Measurements from ENCODE around the gene SKA2.

The SKA2 gene

GRCh38 chr17:59131131-59131530 lies 23.9 kb downstream of the SKA2 start:
- no peak overlapping the region for H3K27ac ChIP-seq
- no peak for DNase-seq
- H3K36me3 ChIP-seq (replicated peaks), result peaks cover 3% of the 10 kb centered on the region
- in situ Hi-C loops (cut with HindIII; ENCODE audit: low pct_ligation_motif_present, low sequenced_read_pairs), result no loop called here
- H3K4me3 ChIP-seq (ENCODE audit: low read depth, low read length), result no peak overlapping the region
- TF ChIP-seq CTCF (IDR thresholded peaks at IDR 0.05; ENCODE audit: low read depth, low read length, missing control alignments), result no peak
- no peaks in the 10 kb centered on the region for H3K27me3 ChIP-seq (replicated peaks)

GRCh38 chr17:59129814-59130213 lies 25.2 kb downstream of the SKA2 start:
- no peak overlapping the region for H3K27ac ChIP-seq
- TF ChIP-seq CTCF (IDR thresholded peaks at IDR 0.05; ENCODE audit: low read depth, low read length, missing control alignments), result no peak
- peaks cover 3% of the 10 kb centered on the region for H3K36me3 ChIP-seq (replicated peaks)
- no peak overlapping the region for H3K4me3 ChIP-seq (ENCODE audit: low read depth, low read length)
- no peaks in the 10 kb centered on the region for H3K27me3 ChIP-seq (replicated peaks)
- no peak for DNase-seq
- in situ Hi-C loops (cut with HindIII; ENCODE audit: low pct_ligation_motif_present, low sequenced_read_pairs), result no loop called here

GRCh38 chr17:59126809-59127417 lies 28.1 kb downstream of the SKA2 start:
- DNase-seq, result no peak
- no peaks in the 10 kb centered on the region for H3K27me3 ChIP-seq (replicated peaks)
- H3K36me3 ChIP-seq (replicated peaks), result peaks cover 3% of the 10 kb centered on the region
- H3K27ac ChIP-seq, result no peak overlapping the region
- TF ChIP-seq CTCF (IDR thresholded peaks at IDR 0.05; ENCODE audit: low read depth, low read length, missing control alignments), result no peak
- in situ Hi-C loops (cut with HindIII; ENCODE audit: low pct_ligation_motif_present, low sequenced_read_pairs), result no loop called here
- no peak overlapping the region for H3K4me3 ChIP-seq (ENCODE audit: low read depth, low read length)

GRCh38 chr17:59124665-59125064 lies 30.3 kb downstream of the SKA2 start:
- DNase-seq, result no peak
- Histone ChIP-seq H3K36me3 (replicated peaks) (peaks cover 3% of the 10 kb centered on the region), H3K27me3 (replicated peaks) (no peaks in the 10 kb centered on the region), H3K27ac (no peak overlapping the region), H3K4me3 (ENCODE audit: low read depth, low read length) (no peak overlapping the region)
- no peak for TF ChIP-seq CTCF (IDR thresholded peaks at IDR 0.05; ENCODE audit: low read depth, low read length, missing control alignments)
- in situ Hi-C loops (cut with HindIII; ENCODE audit: low pct_ligation_motif_present, low sequenced_read_pairs), result no loop called here

GRCh38 chr17:59121901-59122480 lies 33.0 kb downstream of the SKA2 start:
- no peak for TF ChIP-seq CTCF (IDR thresholded peaks at IDR 0.05; ENCODE audit: low read depth, low read length, missing control alignments)
- in situ Hi-C loops (cut with HindIII; ENCODE audit: low pct_ligation_motif_present, low sequenced_read_pairs), result no loop called here
- H3K27ac ChIP-seq, result no peak overlapping the region
- H3K36me3 ChIP-seq (replicated peaks), result peaks cover 5% of the 10 kb centered on the region
- no peak for DNase-seq
- H3K27me3 ChIP-seq (replicated peaks), result no peaks in the 10 kb centered on the region
- H3K4me3 ChIP-seq (ENCODE audit: low read depth, low read length), result no peak overlapping the region

GRCh38 chr17:59115474-59115873 lies 39.5 kb downstream of the SKA2 start:
- TF ChIP-seq CTCF (IDR thresholded peaks at IDR 0.05; ENCODE audit: low read depth, low read length, missing control alignments), result no peak
- in situ Hi-C loops (cut with HindIII; ENCODE audit: low pct_ligation_motif_present, low sequenced_read_pairs), result no loop called here
- no peak overlapping the region for H3K4me3 ChIP-seq (ENCODE audit: low read depth, low read length)
- peaks cover 15% of the 10 kb centered on the region for H3K36me3 ChIP-seq (replicated peaks)
- no peak for DNase-seq
- H3K27me3 ChIP-seq (replicated peaks), result no peaks in the 10 kb centered on the region
- H3K27ac ChIP-seq, result no peak overlapping the region
